ENCODE results near the gene FSTL5. TPM values are rescaled to one million over a fixed set of nuclear protein-coding genes. Genes with fewer than 3 reads are reported as not detected.

FSTL5 gene
- total RNA-seq, 1 experiment from 2014 or later, result not detected

DNA sequence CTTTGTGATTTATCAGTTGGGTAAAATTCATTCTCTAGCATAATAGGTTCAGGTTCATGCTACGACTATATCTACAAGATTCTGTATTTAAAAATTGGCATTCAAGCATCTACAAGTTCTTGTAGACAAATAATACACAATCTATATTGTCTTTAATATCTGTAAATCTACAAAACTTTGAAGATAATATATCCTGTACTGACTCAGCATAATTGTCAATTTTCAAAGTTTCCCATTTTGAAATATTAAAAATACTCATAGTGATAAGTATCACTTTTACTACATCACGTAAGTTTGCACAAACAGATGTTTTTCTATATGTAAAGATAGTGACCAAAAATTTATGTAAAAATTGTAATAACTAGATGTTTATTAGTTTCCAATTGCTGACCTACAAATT, 360.6 kb downstream of the FSTL5 start:
- no peaks in the 10 kb centered on the region for H3K9me3 ChIP-seq (ENCODE audit: control insufficient read depth, low read depth, low read length)
- no peak overlapping the region for H3K9ac ChIP-seq (ENCODE audit: extremely low read depth, insufficient read length, low read length)
- peaks cover 0 to 4% of the 10 kb centered on the region in 2 experiments; a peak in 1 of 4 replicates for H3K4me1 Mint-ChIP-seq
- H3K23me2 ChIP-seq (ENCODE audit: insufficient read length, low read depth, low read length, poor library complexity, severe bottlenecking), result no peaks in the 10 kb centered on the region
- H3K23ac ChIP-seq (ENCODE audit: insufficient read length, low read depth, low read length), result no peak overlapping the region
- H4K5ac ChIP-seq (ENCODE audit: insufficient read length, low read depth, low read length), result no peak overlapping the region
- no peak overlapping the region for H2AK5ac ChIP-seq (ENCODE audit: insufficient read length, low read length)
- H3K9me3 Mint-ChIP-seq, result no peaks in the 10 kb centered on the region
- no peak overlapping the region for H3K27ac Mint-ChIP-seq
- no peaks in the 10 kb centered on the region for H3K27me3 Mint-ChIP-seq (ENCODE audit: low read depth)
- H2BK15ac ChIP-seq (ENCODE audit: low read depth, low read length), result no peak overlapping the region
- no peak overlapping the region for H4K91ac ChIP-seq (ENCODE audit: insufficient read length, low read depth, low read length)
- H2AFZ ChIP-seq (ENCODE audit: low read length), result no peak overlapping the region
- H3K4me1 ChIP-seq (ENCODE audit: insufficient read depth, low read length), result no peaks in the 10 kb centered on the region
- no peak overlapping the region for H2BK120ac ChIP-seq (ENCODE audit: low read depth, low read length, poor library complexity, severe bottlenecking)
- H3K27me3 ChIP-seq (ENCODE audit: insufficient read depth, low read length), result no peaks in the 10 kb centered on the region
- H3K18ac ChIP-seq (ENCODE audit: insufficient read length, low read depth, low read length), result no peak overlapping the region
- no CpG with 5 or more reads among the region's 2 CpGs for WGBS (ENCODE audit: extremely low coverage, insufficient read length, low lambda C conversion rate)
- H3K14ac ChIP-seq (ENCODE audit: insufficient read depth, low read length), result no peak overlapping the region
- no peaks in the 10 kb centered on the region for H3K79me2 ChIP-seq (ENCODE audit: insufficient read depth, low read length)
- H3K56ac ChIP-seq (ENCODE audit: insufficient read length, low read depth, low read length), result no peak overlapping the region
- no peak overlapping the region for H2BK12ac ChIP-seq (ENCODE audit: insufficient read length, low read depth, low read length)
- no peaks in the 10 kb centered on the region for H3K79me1 ChIP-seq (ENCODE audit: insufficient read depth, low read depth, low read length, poor library complexity, severe bottlenecking)
- H2BK5ac ChIP-seq (ENCODE audit: insufficient read length, low read length), result no peak overlapping the region
- DNase-seq, result no peak
- no peak overlapping the region for H2BK20ac ChIP-seq (ENCODE audit: low read depth, low read length, poor library complexity, severe bottlenecking)
- H4K20me1 ChIP-seq (ENCODE audit: control insufficient read depth, insufficient read depth, insufficient read length), result no peaks in the 10 kb centered on the region
- H3K4me3 Mint-ChIP-seq, result no peak overlapping the region
- H3T11ph ChIP-seq (ENCODE audit: low read length), result no peak overlapping the region
- H3K36me3 Mint-ChIP-seq (ENCODE audit: insufficient read depth in 1 of 3, low read depth in 3 of 3), result no peaks in the 10 kb centered on the region
- TF ChIP-seq, protein P1, sequence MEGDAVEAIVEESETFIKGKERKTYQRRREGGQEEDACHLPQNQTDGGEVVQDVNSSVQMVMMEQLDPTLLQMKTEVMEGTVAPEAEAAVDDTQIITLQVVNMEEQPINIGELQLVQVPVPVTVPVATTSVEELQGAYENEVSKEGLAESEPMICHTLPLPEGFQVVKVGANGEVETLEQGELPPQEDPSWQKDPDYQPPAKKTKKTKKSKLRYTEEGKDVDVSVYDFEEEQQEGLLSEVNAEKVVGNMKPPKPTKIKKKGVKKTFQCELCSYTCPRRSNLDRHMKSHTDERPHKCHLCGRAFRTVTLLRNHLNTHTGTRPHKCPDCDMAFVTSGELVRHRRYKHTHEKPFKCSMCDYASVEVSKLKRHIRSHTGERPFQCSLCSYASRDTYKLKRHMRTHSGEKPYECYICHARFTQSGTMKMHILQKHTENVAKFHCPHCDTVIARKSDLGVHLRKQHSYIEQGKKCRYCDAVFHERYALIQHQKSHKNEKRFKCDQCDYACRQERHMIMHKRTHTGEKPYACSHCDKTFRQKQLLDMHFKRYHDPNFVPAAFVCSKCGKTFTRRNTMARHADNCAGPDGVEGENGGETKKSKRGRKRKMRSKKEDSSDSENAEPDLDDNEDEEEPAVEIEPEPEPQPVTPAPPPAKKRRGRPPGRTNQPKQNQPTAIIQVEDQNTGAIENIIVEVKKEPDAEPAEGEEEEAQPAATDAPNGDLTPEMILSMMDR (conservative IDR thresholded peaks at IDR 0.05), result no peak
- H3K4me2 ChIP-seq (ENCODE audit: insufficient read depth, insufficient read length, low read length), result no peak overlapping the region
- H4K8ac ChIP-seq (replicated peaks; ENCODE audit: insufficient read length, low read depth, low read length), result no peak overlapping the region
- no peak overlapping the region for H3K27ac ChIP-seq (ENCODE audit: insufficient read length, low read depth, low read length)
- H3K4ac ChIP-seq (ENCODE audit: low read depth, low read length), result no peak overlapping the region

Measured in H9 (cell line).